B cell (primary cell): Measurements from ENCODE around the gene UMODL1.

Experiments
- CTCF ChIP-seq: fragments of 200-600 bp; IDR thresholded peaks from one replicate; pipeline ENCODE4 v1.8.0; 2022; ENCODE audit warnings: antibody characterized with exemption, mild to moderate bottlenecking
- EZH2 ChIP-seq: IDR thresholded peaks from 2 replicates; pipeline ENCODE4 v1.6.1; 2012; ENCODE audit warnings: borderline replicate concordance, low read depth, mild to moderate bottlenecking, moderate library complexity, low read length; ENCODE audit not compliant: insufficient read depth, poor library complexity, severe bottlenecking

- TF ChIP-seq CTCF (no peak), EZH2 (no peak)
Observed at GRCh38 chr21:42061986-42062235, 9.2 kb upstream of the UMODL1 start.
